Neural crest cell (in vitro differentiated cells): ENCODE data around the gene SNX4. TPM values are rescaled to one million over a fixed set of nuclear protein-coding genes. Genes with fewer than 3 reads are reported as not detected.
A peak's percentile ranks its signal among the peaks of the same experiment; 100 is the strongest.
"Not testable (repeated sequence)": the region's sequence is repeated elsewhere in the genome, so short reads cannot be mapped to it uniquely, and the experiment has no call there.

Source experiments
- DNase-seq: peaks from one replicate; pipeline ENCODE4 v3.0.0; 2021; ENCODE audit warnings: low read depth, mixed read lengths, low spot score
- H3K27ac Mint-ChIP-seq: one replicate; pipeline ENCODE4 v1.8.0; 2021; ENCODE audit warnings: mild to moderate bottlenecking, mixed read lengths; ENCODE audit not compliant: unreplicated experiment
- H3K27me3 Mint-ChIP-seq: 2 replicates; pipeline ENCODE4 v1.8.0; 2021; ENCODE audit warnings: low read depth, mild to moderate bottlenecking, mixed read lengths
- H3K36me3 Mint-ChIP-seq: 2 replicates; pipeline ENCODE4 v1.8.0; 2021; ENCODE audit warnings: low read depth, mild to moderate bottlenecking, mixed read lengths
- H3K4me1 Mint-ChIP-seq: 2 replicates; pipeline ENCODE4 v1.8.0; 2021; ENCODE audit warnings: mixed read lengths
- H3K4me3 Mint-ChIP-seq: one replicate; pipeline ENCODE4 v1.8.0; 2021; ENCODE audit warnings: mild to moderate bottlenecking, mixed read lengths
- H3K9me3 Mint-ChIP-seq: 2 replicates; pipeline ENCODE4 v1.8.0; 2021; ENCODE audit warnings: mixed read lengths
- CTCF ChIP-seq: fragments of 200-600 bp; sonication (generic); conservative IDR thresholded peaks from 2 replicates; pipeline ENCODE4 v1.5.0; 2021; ENCODE audit warnings: antibody characterized with exemption, mild to moderate bottlenecking
- total RNA-seq: library from RNA; stranded (reverse); gene quantifications from 2 replicates; pipeline ENCODE4 v1.2.1, GENCODE V29; 2021

The SNX4 gene
- total RNA-seq, 1 donor from 2014 or later, result 40.3 TPM

- peak overlapping the region; percentile 50 for H3K27ac Mint-ChIP-seq
- H3K4me3 Mint-ChIP-seq, result no peak overlapping the region
- TF ChIP-seq CTCF, result no peak
- no peak for DNase-seq
- peaks cover 4% of the 10 kb centered on the region for H3K36me3 Mint-ChIP-seq
- H3K4me1 Mint-ChIP-seq, result no peaks in the 10 kb centered on the region
- H3K9me3 Mint-ChIP-seq, result peaks cover 4% of the 10 kb centered on the region
- H3K27me3 Mint-ChIP-seq, result peaks cover 2% of the 10 kb centered on the region
Observed at GRCh38 chr3:125418306-125418705, 101.7 kb downstream of the SNX4 start.

- no peak overlapping the region for H3K4me3 Mint-ChIP-seq
- peaks cover 10% of the 10 kb centered on the region for H3K27me3 Mint-ChIP-seq
- no peak for TF ChIP-seq CTCF
- H3K36me3 Mint-ChIP-seq, result peaks cover 4% of the 10 kb centered on the region
- peaks cover 4% of the 10 kb centered on the region for H3K9me3 Mint-ChIP-seq
- H3K27ac Mint-ChIP-seq, result no peak overlapping the region
- H3K4me1 Mint-ChIP-seq, result no peaks in the 10 kb centered on the region
- no peak for DNase-seq
Observed at GRCh38 chr3:125416235-125416634, 103.8 kb downstream of the SNX4 start.

GRCh38 chr3:125414669-125415068 lies 105.3 kb downstream of the SNX4 start:
- Mint-ChIP-seq H3K9me3 (peaks cover 2% of the 10 kb centered on the region), H3K4me3 (no peak overlapping the region)

GRCh38 chr3:125410922-125411321 lies 109.1 kb downstream of the SNX4 start:
- Mint-ChIP-seq H3K4me3 (no peak overlapping the region), H3K27ac (no peak overlapping the region), H3K36me3 (no peaks in the 10 kb centered on the region), H3K4me1 (no peaks in the 10 kb centered on the region), H3K9me3 (peaks cover 3% of the 10 kb centered on the region), H3K27me3 (peaks cover 16% of the 10 kb centered on the region)
- DNase-seq, result no peak
- TF ChIP-seq CTCF, result no peak

More at GRCh38 chr3:125414669-125415068, 105.3 kb downstream of the SNX4 start:
- DNase-seq, result no peak
- peaks cover 2% of the 10 kb centered on the region for H3K36me3 Mint-ChIP-seq
- H3K4me1 Mint-ChIP-seq, result no peaks in the 10 kb centered on the region
- no peak for TF ChIP-seq CTCF
- H3K27ac Mint-ChIP-seq, result no peak overlapping the region
- H3K27me3 Mint-ChIP-seq, result peaks cover 14% of the 10 kb centered on the region

GRCh38 chr3:125406070-125406469 lies 113.9 kb downstream of the SNX4 start:
- Mint-ChIP-seq H3K36me3 (no peaks in the 10 kb centered on the region), H3K27me3 (peaks cover 5% of the 10 kb centered on the region), H3K9me3 (peaks cover 3% of the 10 kb centered on the region), H3K4me1 (no peaks in the 10 kb centered on the region), H3K27ac (no peak overlapping the region), H3K4me3 (no peak overlapping the region)
- DNase-seq, result no peak
- TF ChIP-seq CTCF, result no peak

- DNase-seq, H3K9me3 Mint-ChIP-seq: not testable (repeated sequence)
Observed at GRCh38 chr3:125405515-125405914, 114.5 kb downstream of the SNX4 start.

More at GRCh38 chr3:125405515-125405914, 114.5 kb downstream of the SNX4 start:
- not testable (repeated sequence) for H3K4me1 Mint-ChIP-seq, H3K4me3 Mint-ChIP-seq, H3K27ac Mint-ChIP-seq, H3K36me3 Mint-ChIP-seq, H3K27me3 Mint-ChIP-seq
